HEK293T (cell line): Measurements from ENCODE around the gene MEF2B.

ENCODE experiments used
- BHLHE40 ChIP-seq: fragments of 450-650 bp; IDR thresholded peaks from 2 replicates; pipeline ENCODE4 v1.6.1; 2016; ENCODE audit warnings: mild to moderate bottlenecking, moderate library complexity, borderline replicate concordance
- SUZ12 ChIP-seq: fragments of 450-650 bp; IDR thresholded peaks from 2 replicates; pipeline ENCODE4 v1.6.1; 2016; ENCODE audit warnings: mild to moderate bottlenecking

DNA sequence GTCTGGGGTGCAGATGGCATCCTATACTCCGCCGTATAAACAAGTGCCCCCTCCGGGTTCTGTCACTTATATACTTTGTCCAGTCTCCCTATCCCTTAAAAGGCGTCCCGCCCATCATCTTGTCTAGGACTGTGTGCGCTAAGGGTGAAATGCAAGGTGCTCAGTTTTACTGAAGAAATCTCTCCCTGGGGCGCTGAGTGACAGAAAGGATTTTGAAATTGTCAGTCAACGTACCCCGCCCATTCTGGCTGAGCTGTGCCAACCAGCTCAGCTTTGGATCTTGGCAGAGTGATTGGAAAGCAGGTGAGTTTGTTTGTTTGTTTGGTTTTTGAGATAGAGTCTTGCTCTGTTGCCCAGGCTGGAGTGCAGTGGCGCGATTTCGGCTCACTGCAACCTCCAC, 27.7 kb downstream of the MEF2B start:
- no peak for TF ChIP-seq BHLHE40
- TF ChIP-seq SUZ12: no peak
